Breast epithelium (tissue), 4 donors: ENCODE data around the gene ATP10D. TPM values are rescaled to one million over a fixed set of nuclear protein-coding genes. Genes with fewer than 3 reads are reported as not detected.

Experiments
- DNase-seq, 2 donors: peaks; one replicate each; pipeline ENCODE4 v3.0.0-alpha.2; 2019; ENCODE audit warnings: low spot score in 2 of 2
- H3K27ac ChIP-seq, 2 donors: fragments of 200-600 bp; sonication (generic) in 1 of 2; one replicate each; pipeline ENCODE4 v1.5.1; 2016 to 2019; ENCODE audit warnings: mild to moderate bottlenecking in 1 of 2
- H3K27me3 ChIP-seq, 2 donors: fragments of 200-600 bp; sonication (generic) in 1 of 2; one replicate each; pipeline versions ENCODE4 v1.5.1 to v1.6.0; 2017 to 2019; ENCODE audit warnings: control low read depth in 1 of 2, mild to moderate bottlenecking in 1 of 2
- H3K36me3 ChIP-seq: fragments of 200-600 bp; one replicate; pipeline ENCODE4 v1.5.1; 2019
- H3K4me1 ChIP-seq, 2 donors: fragments of 200-600 bp; sonication (generic); one replicate each; pipeline ENCODE4 v1.5.1; 2016 to 2019; ENCODE audit warnings: control low read depth in 1 of 2
- H3K4me3 ChIP-seq, 3 donors: fragments of 200-600 bp; sonication (generic); 1 replicate in 2 of 3; 2 replicates in 1 of 3; pipeline ENCODE4 v1.5.1; 2016 to 2019; ENCODE audit warnings: mild to moderate bottlenecking in 3 of 3, moderate library complexity in 2 of 3
- H3K9me3 ChIP-seq, 2 donors: fragments of 200-600 bp; sonication (generic) in 1 of 2; one replicate each; pipeline ENCODE4 v1.5.1; 2016 to 2019; ENCODE audit warnings: control low read depth in 1 of 2
- POLR2A ChIP-seq: fragments of 450-650 bp; IDR thresholded peaks from one replicate; pipeline ENCODE4 v1.6.1; 2016; ENCODE audit warnings: antibody characterized with exemption, mild to moderate bottlenecking, moderate library complexity
- POLR2AphosphoS5 ChIP-seq, 3 donors: sonication (generic); formaldehyde crosslinking; IDR thresholded peaks; one replicate each; pipeline ENCODE4 v1.6.1; 2017; ENCODE audit warnings: antibody characterized with exemption in 3 of 3
- intact Hi-C: fragments of 100-400 bp; cut with DNase I; formaldehyde crosslinking; loops from one replicate; pipeline ENCODE4 v1.15.1; 2023; ENCODE audit warnings: low total_unique reads
- total RNA-seq, 3 donors: library from RNA; depleted of rRNA; stranded (reverse); fragments of >200 nt; gene quantifications; one replicate each; pipeline ENCODE4 v1.1.0, GENCODE V29; 2016
- TF ChIP-seq, protein P1 (sequence below), 3 donors: fragments of 450-650 bp; IDR thresholded peaks; one replicate each; pipeline ENCODE4 v1.5.1; 2016 to 2017; ENCODE audit warnings: antibody characterized with exemption in 3 of 3, mild to moderate bottlenecking in 3 of 3, moderate library complexity in 3 of 3

ATP10D gene
- total RNA-seq, 3 donors from 2014 or later, result 13.3 to 26.2 (median 15.7) TPM

DNA sequence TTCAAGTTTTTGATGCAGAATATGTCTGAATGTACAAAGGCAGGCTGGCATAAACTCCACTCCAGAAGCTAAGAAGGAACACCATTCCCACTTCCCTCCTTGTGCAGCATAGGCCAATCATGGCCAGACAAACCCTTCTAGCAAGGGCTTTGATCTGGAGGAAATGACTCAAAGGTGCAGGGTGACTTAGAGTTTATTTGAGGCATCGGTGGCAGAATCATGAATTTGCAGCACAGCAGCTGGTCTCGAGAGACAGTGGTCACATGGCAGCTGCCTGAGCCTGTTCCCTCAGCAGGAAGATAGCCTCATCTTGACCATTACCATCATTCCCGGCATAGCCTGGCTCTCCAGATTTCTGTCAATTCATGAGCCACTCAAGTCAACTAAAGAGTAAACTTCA is 154.5 kb downstream of the ATP10D start:
- no peaks in the 10 kb centered on the region for H3K36me3 ChIP-seq
- intact Hi-C loops, result no loop called here
- no peak overlapping the region for H3K27ac ChIP-seq
- H3K27me3 ChIP-seq, result no peaks in the 10 kb centered on the region
- TF ChIP-seq, protein P1, sequence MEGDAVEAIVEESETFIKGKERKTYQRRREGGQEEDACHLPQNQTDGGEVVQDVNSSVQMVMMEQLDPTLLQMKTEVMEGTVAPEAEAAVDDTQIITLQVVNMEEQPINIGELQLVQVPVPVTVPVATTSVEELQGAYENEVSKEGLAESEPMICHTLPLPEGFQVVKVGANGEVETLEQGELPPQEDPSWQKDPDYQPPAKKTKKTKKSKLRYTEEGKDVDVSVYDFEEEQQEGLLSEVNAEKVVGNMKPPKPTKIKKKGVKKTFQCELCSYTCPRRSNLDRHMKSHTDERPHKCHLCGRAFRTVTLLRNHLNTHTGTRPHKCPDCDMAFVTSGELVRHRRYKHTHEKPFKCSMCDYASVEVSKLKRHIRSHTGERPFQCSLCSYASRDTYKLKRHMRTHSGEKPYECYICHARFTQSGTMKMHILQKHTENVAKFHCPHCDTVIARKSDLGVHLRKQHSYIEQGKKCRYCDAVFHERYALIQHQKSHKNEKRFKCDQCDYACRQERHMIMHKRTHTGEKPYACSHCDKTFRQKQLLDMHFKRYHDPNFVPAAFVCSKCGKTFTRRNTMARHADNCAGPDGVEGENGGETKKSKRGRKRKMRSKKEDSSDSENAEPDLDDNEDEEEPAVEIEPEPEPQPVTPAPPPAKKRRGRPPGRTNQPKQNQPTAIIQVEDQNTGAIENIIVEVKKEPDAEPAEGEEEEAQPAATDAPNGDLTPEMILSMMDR (IDR thresholded peaks at IDR 0.05), result no peak
- TF ChIP-seq POLR2AphosphoS5 (IDR thresholded peaks at IDR 0.05) (no peak), POLR2A (no peak)
- no peak for DNase-seq
- H3K9me3 ChIP-seq, result peaks cover 0 to 9% of the 10 kb centered on the region in 2 donors
- H3K4me1 ChIP-seq, result no peaks in the 10 kb centered on the region
- H3K4me3 ChIP-seq, result no peak overlapping the region

DNA sequence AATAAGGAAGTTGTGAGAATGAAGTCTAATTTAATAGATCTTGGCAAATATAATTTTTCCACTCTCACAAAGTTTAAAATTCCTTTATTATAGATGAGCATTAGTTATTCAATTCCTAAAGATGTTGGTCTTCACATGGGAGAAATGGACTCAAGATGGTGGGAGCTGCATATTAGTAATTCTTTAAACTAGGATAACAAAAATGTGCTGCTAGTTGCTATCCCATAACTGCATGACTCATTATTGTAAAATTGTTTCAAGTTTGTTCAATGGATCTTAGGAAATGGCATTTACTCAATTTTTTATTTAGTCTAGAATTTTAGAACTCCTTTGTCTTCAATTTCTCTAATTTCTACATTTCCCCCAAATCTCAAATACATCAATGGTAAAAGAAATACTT is 155.8 kb downstream of the ATP10D start:
- Histone ChIP-seq H3K36me3 (no peaks in the 10 kb centered on the region), H3K27me3 (no peaks in the 10 kb centered on the region), H3K27ac (no peak overlapping the region), H3K4me3 (no peak overlapping the region), H3K9me3 (peaks cover 0 to 9% of the 10 kb centered on the region in 2 donors), H3K4me1 (no peaks in the 10 kb centered on the region)
- TF ChIP-seq, protein P1 (IDR thresholded peaks at IDR 0.05), result no peak
- TF ChIP-seq POLR2AphosphoS5 (IDR thresholded peaks at IDR 0.05) (no peak), POLR2A (no peak)
- intact Hi-C loops, result no loop called here
- no peak for DNase-seq

DNA sequence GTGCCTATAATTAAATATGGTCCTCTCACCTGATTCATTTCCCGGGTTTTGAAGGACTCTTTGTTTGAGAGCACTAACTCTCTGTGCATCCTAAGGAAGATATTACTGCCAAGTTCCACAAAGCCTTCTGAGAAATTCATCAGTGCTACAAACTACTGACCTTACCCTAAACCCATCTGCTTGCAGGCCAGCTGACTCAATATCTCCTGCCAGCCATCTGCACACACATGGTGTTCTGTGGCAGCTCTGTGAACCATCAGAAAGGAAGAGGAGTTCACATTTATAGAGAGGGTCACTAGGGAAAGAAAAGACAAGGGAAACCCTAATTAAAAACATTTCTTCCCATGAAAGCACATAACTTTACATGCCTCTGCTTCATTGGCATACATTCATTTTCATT is 156.7 kb downstream of the ATP10D start:
- no peak overlapping the region for H3K27ac ChIP-seq

DNA sequence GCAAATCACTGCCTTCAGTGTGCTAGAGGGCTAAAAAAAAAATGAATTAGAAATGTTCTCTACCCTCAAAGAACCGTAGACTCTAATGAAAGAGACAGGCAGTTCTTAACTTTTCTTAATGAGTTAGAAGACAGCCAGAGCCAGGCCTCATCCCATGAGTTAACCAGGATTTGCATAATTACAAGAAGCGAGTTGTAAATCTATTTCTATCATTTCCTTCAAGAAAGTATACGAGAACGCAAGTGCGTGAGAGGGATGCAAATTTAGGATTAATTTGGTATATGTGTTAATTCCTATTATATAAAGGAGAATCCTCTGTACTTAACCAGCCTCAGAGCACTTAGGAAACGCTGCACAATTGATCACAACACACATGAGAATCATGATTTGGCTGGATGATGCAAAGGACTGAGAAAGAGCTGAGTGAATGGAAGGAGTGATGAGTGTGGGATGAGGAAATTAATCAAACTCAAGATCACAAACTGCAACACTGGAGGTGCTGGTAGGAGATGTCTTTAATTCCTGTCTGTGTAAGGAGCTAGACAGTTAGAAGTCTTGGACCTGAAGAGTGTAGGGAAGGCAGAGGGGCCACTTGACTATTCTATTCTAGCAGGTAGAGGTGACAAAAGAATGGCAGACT is 157.2 kb downstream of the ATP10D start:
- H3K36me3 ChIP-seq, result no peaks in the 10 kb centered on the region
- intact Hi-C loops, result no loop called here
- no peak for DNase-seq

More for the DNA sequence above, 156.7 kb downstream of the ATP10D start:
- Histone ChIP-seq H3K4me3 (no peak overlapping the region), H3K4me1 (no peaks in the 10 kb centered on the region), H3K9me3 (peaks cover 0 to 9% of the 10 kb centered on the region in 2 donors), H3K36me3 (no peaks in the 10 kb centered on the region), H3K27me3 (no peaks in the 10 kb centered on the region)
- TF ChIP-seq POLR2A, result no peak
- no peak for DNase-seq
- intact Hi-C loops, result no loop called here

More for the DNA sequence above, 157.2 kb downstream of the ATP10D start:
- Histone ChIP-seq H3K4me3 (no peak overlapping the region), H3K27me3 (no peaks in the 10 kb centered on the region), H3K9me3 (peaks cover 0 to 6% of the 10 kb centered on the region in 2 donors), H3K27ac (no peak overlapping the region), H3K4me1 (no peaks in the 10 kb centered on the region)
- TF ChIP-seq POLR2AphosphoS5 (IDR thresholded peaks at IDR 0.05), result no peak
- no peak for TF ChIP-seq POLR2A
- TF ChIP-seq, protein P1 (IDR thresholded peaks at IDR 0.05), result no peak

Other genes starting within 250 kb of the ATP10D start
- 10 to 100 TPM; 11.8 to 12.8 (median 12.3) TPM for gene COMMD8, start 21.6 kb upstream of the ATP10D start, total RNA-seq